NOMO-1 (cell line): Measurements from ENCODE around the gene PKDCC.
"Not testable (repeated sequence)": the region's sequence is repeated elsewhere in the genome, so short reads cannot be mapped to it uniquely, and the experiment has no call there.

Source experiments
- DNase-seq, 2 experiments: peaks; one replicate each; lab custom pipeline; 2025; ENCODE audit not compliant: unreplicated experiment in 2 of 2; lab: John Stamatoyannopoulos, UW

The PKDCC gene

GRCh38 chr2:42029639-42030199, 18.1 kb upstream of the PKDCC start:
- no peak for DNase-seq

GRCh38 chr2:42030200-42030759, 17.5 kb upstream of the PKDCC start:
- no peak for DNase-seq

- no peak for DNase-seq
Observed at GRCh38 chr2:42030829-42031228, 17.0 kb upstream of the PKDCC start.

GRCh38 chr2:42031281-42032223, 16.3 kb upstream of the PKDCC start:
- no peak for DNase-seq

- no peak for DNase-seq
Observed at GRCh38 chr2:42032224-42032620, 15.6 kb upstream of the PKDCC start.

GRCh38 chr2:42032745-42033144, 15.1 kb upstream of the PKDCC start:
- no peak for DNase-seq

GRCh38 chr2:42034096-42034495, 13.7 kb upstream of the PKDCC start:
- not testable (repeated sequence) for DNase-seq

- no peak for DNase-seq
Observed at GRCh38 chr2:42035241-42035640, 12.6 kb upstream of the PKDCC start.

- no peak for DNase-seq
Observed at GRCh38 chr2:42036413-42036812, 11.4 kb upstream of the PKDCC start.

GRCh38 chr2:42036940-42037339, 10.9 kb upstream of the PKDCC start:
- DNase-seq: no peak

GRCh38 chr2:42040643-42041278, 7.1 kb upstream of the PKDCC start:
- DNase-seq: no peak

GRCh38 chr2:42041377-42042127, 6.3 kb upstream of the PKDCC start:
- DNase-seq: no peak

GRCh38 chr2:42042631-42043355, 5.0 kb upstream of the PKDCC start:
- no peak for DNase-seq

- DNase-seq: no peak
Observed at GRCh38 chr2:42043789-42044394, 3.9 kb upstream of the PKDCC start.

GRCh38 chr2:42044939-42045338, 2.9 kb upstream of the PKDCC start:
- no peak for DNase-seq

- no peak for DNase-seq
Observed at GRCh38 chr2:42045352-42045751, 2.5 kb upstream of the PKDCC start.

- DNase-seq: no peak
Observed at GRCh38 chr2:42045848-42046748, 1.7 kb upstream of the PKDCC start.

- DNase-seq: no peak
Observed at GRCh38 chr2:42046819-42047487, 868 bp upstream of the PKDCC start.
